ENCODE results near the gene ZNF775.
"Not testable (repeated sequence)": the region's sequence is repeated elsewhere in the genome, so short reads cannot be mapped to it uniquely, and the experiment has no call there.

Gene ZNF775

GRCh38 chr7:150382123-150382843 lies 3.2 kb downstream of the ZNF775 start:
- no peak for DNase-seq (ENCODE audit: low read depth, low spot score)

GRCh38 chr7:150382844-150383225 lies 3.7 kb downstream of the ZNF775 start:
- no peak for DNase-seq (ENCODE audit: low read depth, low spot score)

- no peak for DNase-seq (ENCODE audit: low read depth, low spot score)
Measured at GRCh38 chr7:150383710-150384397, 4.7 kb downstream of the ZNF775 start.

GRCh38 chr7:150384406-150385301 lies 5.5 kb downstream of the ZNF775 start:
- no peak for DNase-seq (ENCODE audit: low read depth, low spot score)

GRCh38 chr7:150385302-150385723 lies 6.2 kb downstream of the ZNF775 start:
- no peak for DNase-seq (ENCODE audit: low read depth, low spot score)

GRCh38 chr7:150385884-150386283 lies 6.8 kb downstream of the ZNF775 start:
- DNase-seq (ENCODE audit: low read depth, low spot score) = not testable (repeated sequence)

- DNase-seq (ENCODE audit: low read depth, low spot score) = no peak
Measured at GRCh38 chr7:150388306-150388705, 9.2 kb downstream of the ZNF775 start.

GRCh38 chr7:150388709-150389531 lies 9.8 kb downstream of the ZNF775 start:
- DNase-seq (ENCODE audit: low read depth, low spot score) = no peak

- no peak for DNase-seq (ENCODE audit: low read depth, low spot score)
Measured at GRCh38 chr7:150389532-150389816, 10.3 kb downstream of the ZNF775 start.

- DNase-seq (ENCODE audit: low read depth, low spot score) = no peak
Measured at GRCh38 chr7:150390205-150390604, 11.1 kb downstream of the ZNF775 start.

GRCh38 chr7:150393325-150393724 lies 14.2 kb downstream of the ZNF775 start:
- DNase-seq (ENCODE audit: low read depth, low spot score) = no peak

- no peak for DNase-seq (ENCODE audit: low read depth, low spot score)
Measured at GRCh38 chr7:150396426-150396825, 17.3 kb downstream of the ZNF775 start.

GRCh38 chr7:150396851-150397260 lies 17.7 kb downstream of the ZNF775 start:
- no peak for DNase-seq (ENCODE audit: low read depth, low spot score)

GRCh38 chr7:150397346-150398107 lies 18.4 kb downstream of the ZNF775 start:
- DNase-seq (ENCODE audit: low read depth, low spot score) = no peak

- no peak for DNase-seq (ENCODE audit: low read depth, low spot score)
Measured at GRCh38 chr7:150398108-150398964, 19.2 kb downstream of the ZNF775 start.

GRCh38 chr7:150398965-150399320 lies 19.8 kb downstream of the ZNF775 start:
- no peak for DNase-seq (ENCODE audit: low read depth, low spot score)

- no peak for DNase-seq (ENCODE audit: low read depth, low spot score)
Measured at GRCh38 chr7:150399421-150400007, 20.4 kb downstream of the ZNF775 start.

GRCh38 chr7:150400008-150400787 lies 21.1 kb downstream of the ZNF775 start:
- no peak for DNase-seq (ENCODE audit: low read depth, low spot score)

Data from activated CD4-positive, CD25-positive, alpha-beta regulatory T cell treated with anti-CD3 and anti-CD28 coated beads, Interleukin-2, amount 50 U/mL, for 16 hours (primary cell).